Erythroblast (primary cell): ENCODE measurements around the gene NYAP2.

Source experiments
- GATA1 ChIP-seq: IDR thresholded peaks from 2 replicates; pipeline ENCODE4 v1.6.1; 2011; ENCODE audit warnings: low read depth, mild to moderate bottlenecking, control low read depth, low read length, moderate library complexity
- POLR2A ChIP-seq: IDR thresholded peaks from 2 replicates; pipeline ENCODE4 v1.6.1; 2011; ENCODE audit warnings: mild to moderate bottlenecking, low read length

GRCh38 chr2:225543626-225544025 lies 144.1 kb downstream of the NYAP2 start:
- no peak for TF ChIP-seq POLR2A
- no peak for TF ChIP-seq GATA1
